GM12878 (cell line): ENCODE results near the gene ERVK3-1. TPM values are rescaled to one million over a fixed set of nuclear protein-coding genes. Genes with fewer than 3 reads are reported as not detected.

Source experiments
- ATAC-seq: fragments of 200-7000 bp; cut with Tn5 transposase; 3 replicates; pipeline ENCODE4 v1.9.1; 2020; ENCODE audit warnings: mild to moderate bottlenecking, moderate library complexity
- BruUV-seq: library from RNA; stranded (reverse); fragments of 400-500 nt; replicated peaks from 2 replicates; lab custom pipeline; 2021; lab: Mats Ljungman, UMichigan
- CTCF ChIA-PET: fragments of 300-600 bp; sonication (Branson Sonifier 250); formaldehyde crosslinking; extraction: SDS; loops from one replicate; lab custom pipeline; 2021; ENCODE audit warnings: inconsistent platforms; lab: Yijun Ruan, JAX
- POLR2A ChIA-PET: fragments of 350-600 bp; formaldehyde crosslinking; extraction: SDS; loops from one replicate; lab custom pipeline; 2021; ENCODE audit warnings: inconsistent platforms; lab: Charles Lee
- RAD21 ChIA-PET: fragments of 300-600 bp; sonication (Branson Sonifier 250); formaldehyde crosslinking; loops from one replicate; lab custom pipeline; 2023; ENCODE audit warnings: antibody characterized with exemption; ENCODE audit not compliant: unreplicated experiment; lab: Charles Lee
- SMC1A ChIA-PET: fragments of 300-600 bp; sonication (Branson Sonifier 250); formaldehyde crosslinking; loops from one replicate; lab custom pipeline; 2023; ENCODE audit not compliant: unreplicated experiment, uncharacterized antibody; lab: Charles Lee
- DNase-seq: peaks from one replicate; pipeline ENCODE4 v3.0.0-alpha.2; 2011; ENCODE audit warnings: low read depth, low spot score
- FAIRE-seq: peaks from 3 replicates; lab custom pipeline; 2011; peaks lifted over from hg19 to GRCh38; lab: Jason Lieb, UNC
- H2AFZ ChIP-seq: 2 replicates; pipeline ENCODE4 v1.6.0; 2011; ENCODE audit warnings: low read depth, low read length, control low read depth; ENCODE audit not compliant: control insufficient read depth
- H3K27ac ChIP-seq: 2 replicates; pipeline ENCODE4 v1.5.1; 2011; ENCODE audit warnings: control low read depth; ENCODE audit not compliant: control insufficient read depth, insufficient read depth
- H3K27me3 ChIP-seq, 2 experiments: replicated peaks in 1 of 2; 2 replicates each; pipeline versions ENCODE4 v1.6.0 to v1.6.1; 2011; ENCODE audit warnings: low read length in 1 of 2; ENCODE audit not compliant: control insufficient read depth in 2 of 2, insufficient read depth in 2 of 2
- H3K36me3 ChIP-seq, 2 experiments: 2 replicates each; pipeline ENCODE4 v1.5.1; 2011; ENCODE audit warnings: low read length in 1 of 2; ENCODE audit not compliant: control insufficient read depth in 2 of 2, insufficient read depth in 2 of 2
- H3K4me1 ChIP-seq: 2 replicates; pipeline ENCODE4 v1.6.1; 2011; ENCODE audit warnings: mild to moderate bottlenecking, low read length, moderate library complexity, mixed read lengths; ENCODE audit not compliant: control insufficient read depth, insufficient read depth
- H3K4me2 ChIP-seq: 2 replicates; pipeline ENCODE4 v1.6.0; 2011; ENCODE audit warnings: control low read depth; ENCODE audit not compliant: control insufficient read depth, insufficient read depth
- H3K4me3 ChIP-seq: fragments of 200-600 bp; sonication (generic); 2 replicates; pipeline ENCODE4 v1.5.1; 2016
- H3K79me2 ChIP-seq: 2 replicates; pipeline ENCODE4 v1.6.0; 2011; ENCODE audit warnings: low read length; ENCODE audit not compliant: control insufficient read depth, insufficient read depth
- H3K9ac ChIP-seq: 2 replicates; pipeline ENCODE4 v1.8.0; 2011; ENCODE audit warnings: low read length, control low read depth, mixed read lengths; ENCODE audit not compliant: control insufficient read depth, insufficient read depth
- H3K9me3 ChIP-seq: replicated peaks from 3 replicates; pipeline ENCODE4 v1.5.1; 2011; ENCODE audit warnings: mild to moderate bottlenecking, low read length; ENCODE audit not compliant: control insufficient read depth, insufficient read depth
- H4K20me1 ChIP-seq: 2 replicates; pipeline ENCODE4 v1.6.0; 2011; ENCODE audit not compliant: control insufficient read depth, insufficient read depth
- BHLHE40 ChIP-seq, 2 experiments: fragments of 450-650 bp in 1 of 2; IDR thresholded peaks; 2 replicates each; pipeline ENCODE4 v1.6.1; 2011 to 2017; ENCODE audit warnings: low read depth in 2 of 2, borderline replicate concordance in 1 of 2, improper control_type of control experiment in 1 of 2, low read length in 1 of 2, mild to moderate bottlenecking in 1 of 2
- FOS ChIP-seq: IDR thresholded peaks from 3 replicates; pipeline ENCODE4 v1.6.1; 2011; ENCODE audit warnings: borderline replicate concordance; ENCODE audit not compliant: insufficient read length; ENCODE audit errors: extremely low read depth
- MEF2B ChIP-seq: fragments of 450-650 bp; IDR thresholded peaks from 2 replicates; pipeline ENCODE4 v1.6.1; 2018; ENCODE audit warnings: mild to moderate bottlenecking, moderate library complexity; ENCODE audit not compliant: partially characterized antibody, poor library complexity, severe bottlenecking
- NR2C1 ChIP-seq: fragments of 450-650 bp; IDR thresholded peaks from 2 replicates; pipeline ENCODE4 v1.6.1; 2017; ENCODE audit warnings: antibody characterized with exemption, mild to moderate bottlenecking, moderate library complexity
- ZNF207 ChIP-seq: fragments of 450-650 bp; IDR thresholded peaks from 2 replicates; pipeline ENCODE4 v1.6.1; 2014; ENCODE audit warnings: antibody characterized with exemption, mild to moderate bottlenecking, borderline replicate concordance
- ZNF622 ChIP-seq: fragments of 450-650 bp; IDR thresholded peaks from 2 replicates; pipeline ENCODE4 v1.6.1; 2017; ENCODE audit warnings: mild to moderate bottlenecking, inconsistent platforms
- WGBS: methylation state at CpG from one replicate; pipeline ENCODE4 v1.1.6; 2016; ENCODE audit warnings: low lambda C conversion rate; ENCODE audit not compliant: insufficient replicate concordance, insufficient coverage; ENCODE audit errors: missing lambda C conversion rate; 5-methylcytosine and 5-hydroxymethylcytosine counted together
- in situ Hi-C: fragments of 300-500 bp; cut with MboI; formaldehyde crosslinking; loops from 9 replicates; pipeline ENCODE4 v1.14.3; 2018; ENCODE audit warnings: mixed read lengths
- intact Hi-C: fragments of 100-400 bp; cut with micrococcal nuclease; formaldehyde crosslinking; loops from one replicate; pipeline ENCODE4 v1.14.2; 2022; ENCODE audit not compliant: unreplicated experiment
- polyA plus RNA-seq, 11 experiments: library from polyadenylated mRNA; depleted of rRNA in 4 of 11; unstranded in 6 of 11; stranded (reverse) in 5 of 11; fragments of >200 nt; fragmentation: Nextera tagmentation in 4 of 11; fragmentation: Illumina TruSeq in 1 of 11; extraction: Ambion mirVana in 4 of 11; extraction: Trizol in 1 of 11; gene quantifications; 1 replicate in 1 of 11; 2 replicates in 10 of 11; pipeline versions ENCODE4 v1.2.1 to v1.2.3, GENCODE V29; 2011 to 2016; ENCODE audit warnings: inconsistent platforms in 2 of 11, missing spikeins in 2 of 11, low read depth in 1 of 11
- total RNA-seq, 4 experiments: library from RNA; depleted of rRNA in 3 of 4; stranded (reverse); fragments of >200 nt in 3 of 4; fragmentation: Illumina TruSeq in 1 of 4; extraction: Trizol in 1 of 4; gene quantifications; 2 replicates each; pipeline versions ENCODE4 v1.2.1 to v1.2.3, GENCODE V29; 2013 to 2021
- TF ChIP-seq, protein P1 (sequence below): fragments of 450-650 bp; formaldehyde crosslinking; IDR thresholded peaks from 2 replicates; pipeline ENCODE4 v1.5.0; 2022; ENCODE audit warnings: mild to moderate bottlenecking, missing genetic modification characterization

ERVK3-1 gene
- total and polyA plus RNA-seq, 10 of the 15 experiments (the other 5 are each of a cell fraction or from before 2014, with no cell fraction given) = 59.3 to 172 (median 95.8) TPM

- H3K4me3 ChIP-seq = no peak overlapping the region
- TF ChIP-seq ZNF207 (no peak), BHLHE40 (IDR thresholded peaks at IDR 0.05; ENCODE audit: borderline replicate concordance in 1 of 2, low read depth in 2 of 2, low read length in 1 of 2) (no peak), NR2C1 (no peak), FOS (no peak), MEF2B (no peak), ZNF622 (no peak)
- TF ChIP-seq, protein P1, sequence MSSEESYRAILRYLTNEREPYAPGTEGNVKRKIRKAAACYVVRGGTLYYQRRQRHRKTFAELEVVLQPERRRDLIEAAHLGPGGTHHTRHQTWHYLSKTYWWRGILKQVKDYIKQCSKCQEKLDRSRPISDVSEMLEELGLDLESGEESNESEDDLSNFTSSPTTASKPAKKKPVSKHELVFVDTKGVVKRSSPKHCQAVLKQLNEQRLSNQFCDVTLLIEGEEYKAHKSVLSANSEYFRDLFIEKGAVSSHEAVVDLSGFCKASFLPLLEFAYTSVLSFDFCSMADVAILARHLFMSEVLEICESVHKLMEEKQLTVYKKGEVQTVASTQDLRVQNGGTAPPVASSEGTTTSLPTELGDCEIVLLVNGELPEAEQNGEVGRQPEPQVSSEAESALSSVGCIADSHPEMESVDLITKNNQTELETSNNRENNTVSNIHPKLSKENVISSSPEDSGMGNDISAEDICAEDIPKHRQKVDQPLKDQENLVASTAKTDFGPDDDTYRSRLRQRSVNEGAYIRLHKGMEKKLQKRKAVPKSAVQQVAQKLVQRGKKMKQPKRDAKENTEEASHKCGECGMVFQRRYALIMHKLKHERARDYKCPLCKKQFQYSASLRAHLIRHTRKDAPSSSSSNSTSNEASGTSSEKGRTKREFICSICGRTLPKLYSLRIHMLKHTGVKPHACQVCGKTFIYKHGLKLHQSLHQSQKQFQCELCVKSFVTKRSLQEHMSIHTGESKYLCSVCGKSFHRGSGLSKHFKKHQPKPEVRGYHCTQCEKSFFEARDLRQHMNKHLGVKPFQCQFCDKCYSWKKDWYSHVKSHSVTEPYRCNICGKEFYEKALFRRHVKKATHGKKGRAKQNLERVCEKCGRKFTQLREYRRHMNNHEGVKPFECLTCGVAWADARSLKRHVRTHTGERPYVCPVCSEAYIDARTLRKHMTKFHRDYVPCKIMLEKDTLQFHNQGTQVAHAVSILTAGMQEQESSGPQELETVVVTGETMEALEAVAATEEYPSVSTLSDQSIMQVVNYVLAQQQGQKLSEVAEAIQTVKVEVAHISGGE (CRISPR knock-in tag) = no peak
- ChIA-PET RAD21 (interaction anchor here (0.9 kb wide), 1 partner anchor 134 kb away, joined by 3 read pairs; no protein-coding TSS in a partner anchor), CTCF (interaction anchor here (0.5 kb wide), 1 partner anchor 70 kb away, joined by 3 read pairs; no protein-coding TSS in a partner anchor), SMC1A (no interaction called here), POLR2A (no interaction called here)
- FAIRE-seq = no peak
- H3K27me3 ChIP-seq = no peaks in the 10 kb centered on the region
- no peak for ATAC-seq
- no peak overlapping the region for H3K9ac ChIP-seq
- H3K4me2 ChIP-seq = no peak overlapping the region
- H3K36me3 ChIP-seq = no peaks in the 10 kb centered on the region
- intact Hi-C loops (no loop called here), in situ Hi-C loops (no loop called here)
- no peak overlapping the region for H2AFZ ChIP-seq
- H3K4me1 ChIP-seq = no peaks in the 10 kb centered on the region; the same call in none of the 2 replicates
- 78% methylated on average over 10 of the region's 10 CpGs for WGBS
- H3K79me2 ChIP-seq = no peaks in the 10 kb centered on the region
- no peak overlapping the region for H3K27ac ChIP-seq
- DNase-seq = no peak
- H3K9me3 ChIP-seq = peaks cover 2% of the 10 kb centered on the region; the same call in 1 of the 3 replicates
- H4K20me1 ChIP-seq = no peaks in the 10 kb centered on the region
- no TSS peak for BruUV-seq
Measured at GRCh38 chr19:58355215-58355796, 50.1 kb downstream of the ERVK3-1 start.
